GF-D8 (cell line): ENCODE data around the gene BBS7.
A peak's percentile ranks its signal among the peaks of the same experiment; 100 is the strongest.

Source experiments
- DNase-seq: peaks from one replicate; lab custom pipeline; 2025; lab: John Stamatoyannopoulos, UW

Gene BBS7, protein sequence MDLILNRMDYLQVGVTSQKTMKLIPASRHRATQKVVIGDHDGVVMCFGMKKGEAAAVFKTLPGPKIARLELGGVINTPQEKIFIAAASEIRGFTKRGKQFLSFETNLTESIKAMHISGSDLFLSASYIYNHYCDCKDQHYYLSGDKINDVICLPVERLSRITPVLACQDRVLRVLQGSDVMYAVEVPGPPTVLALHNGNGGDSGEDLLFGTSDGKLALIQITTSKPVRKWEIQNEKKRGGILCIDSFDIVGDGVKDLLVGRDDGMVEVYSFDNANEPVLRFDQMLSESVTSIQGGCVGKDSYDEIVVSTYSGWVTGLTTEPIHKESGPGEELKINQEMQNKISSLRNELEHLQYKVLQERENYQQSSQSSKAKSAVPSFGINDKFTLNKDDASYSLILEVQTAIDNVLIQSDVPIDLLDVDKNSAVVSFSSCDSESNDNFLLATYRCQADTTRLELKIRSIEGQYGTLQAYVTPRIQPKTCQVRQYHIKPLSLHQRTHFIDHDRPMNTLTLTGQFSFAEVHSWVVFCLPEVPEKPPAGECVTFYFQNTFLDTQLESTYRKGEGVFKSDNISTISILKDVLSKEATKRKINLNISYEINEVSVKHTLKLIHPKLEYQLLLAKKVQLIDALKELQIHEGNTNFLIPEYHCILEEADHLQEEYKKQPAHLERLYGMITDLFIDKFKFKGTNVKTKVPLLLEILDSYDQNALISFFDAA

DNA sequence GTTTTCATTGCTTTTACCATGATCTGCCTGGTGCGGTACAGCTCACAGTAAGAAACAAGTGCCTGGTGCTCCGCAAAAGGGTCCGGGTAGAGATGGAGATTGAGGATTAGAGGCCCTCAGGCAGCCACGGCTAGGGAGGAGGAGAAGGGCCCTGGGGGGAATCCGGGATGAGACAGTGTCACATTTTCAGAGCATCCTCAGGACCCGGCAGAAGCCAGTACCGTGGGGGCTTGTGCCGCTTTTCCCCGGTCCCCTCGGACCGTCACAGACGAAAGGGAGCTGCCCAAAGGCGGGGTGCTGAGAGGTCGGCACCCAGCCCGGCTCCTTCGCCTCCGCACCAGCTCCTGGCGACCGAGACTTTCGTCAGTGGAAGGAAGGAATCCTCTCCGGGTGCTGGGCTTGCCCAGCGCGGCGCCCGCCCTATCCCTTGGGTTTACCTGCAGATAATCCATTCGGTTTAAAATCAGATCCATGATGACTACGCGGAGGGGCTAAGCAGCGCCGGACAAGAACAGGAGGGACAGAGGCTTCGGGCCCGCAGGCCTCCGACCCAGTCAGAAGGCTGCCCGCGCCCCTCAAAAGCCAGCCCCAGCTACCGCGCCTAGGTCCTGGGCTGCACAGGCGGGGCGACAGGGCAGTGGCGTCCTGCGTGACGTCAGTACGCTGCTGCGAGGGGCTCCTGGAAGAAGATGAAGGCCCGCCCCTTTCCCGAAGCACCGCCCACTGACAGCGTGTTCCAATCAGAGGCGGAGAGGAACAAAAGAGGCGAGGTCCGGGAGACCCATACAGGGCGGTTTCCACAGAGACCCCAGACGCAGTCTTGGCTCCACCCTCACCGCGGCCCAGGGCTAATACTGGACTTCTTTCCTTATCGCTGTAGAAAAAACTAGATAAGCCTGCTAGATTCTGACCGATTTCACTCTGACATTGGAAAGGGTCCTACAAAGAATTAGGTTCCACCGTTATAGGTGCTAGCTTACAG is at the start of gene BBS7:
TSS of gene BBS7 (minus strand) at position 634 of the 982 bp plus-strand sequence. CDS start at position 473, 161 bp downstream.
- peak; percentile 91 for DNase-seq

DNA sequence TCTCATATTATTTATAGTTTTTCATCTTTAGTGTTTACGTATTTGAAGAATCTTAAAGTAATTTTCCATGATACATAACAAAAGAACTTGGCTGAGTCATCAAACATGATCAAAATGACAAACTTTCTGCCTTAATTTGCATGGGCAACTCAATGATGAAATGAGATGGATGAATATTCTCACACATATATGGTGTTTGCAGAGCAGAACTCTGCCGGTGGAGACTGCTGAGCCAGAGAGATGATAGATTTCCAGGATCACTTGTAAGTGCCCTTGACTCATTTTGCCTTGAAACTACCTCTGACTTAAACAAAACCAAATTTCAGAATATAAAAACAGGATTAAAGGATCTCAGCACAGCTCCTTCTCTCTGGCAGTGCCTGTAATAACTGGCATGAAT is 43.4 kb upstream of the BBS7 start:
- DNase-seq, result no peak

DNA sequence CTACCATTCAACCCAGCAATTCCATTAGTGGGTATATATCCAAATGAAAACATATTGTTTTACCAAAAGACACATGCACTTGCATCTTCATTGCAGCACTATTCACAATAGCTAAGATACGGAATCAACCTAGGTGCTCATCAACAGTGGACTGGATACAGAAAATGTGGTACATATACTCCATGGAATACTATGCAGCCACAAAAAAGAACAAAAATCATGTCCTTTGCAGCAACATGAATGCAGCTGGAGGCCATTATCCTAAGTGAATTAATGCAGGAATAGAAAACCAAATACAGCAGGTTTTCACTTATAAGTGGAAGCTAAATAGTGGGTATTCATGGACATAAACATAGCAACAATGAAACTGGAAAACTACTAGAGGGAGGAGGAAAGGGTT is 38.1 kb upstream of the BBS7 start:
- DNase-seq, result no peak

DNA sequence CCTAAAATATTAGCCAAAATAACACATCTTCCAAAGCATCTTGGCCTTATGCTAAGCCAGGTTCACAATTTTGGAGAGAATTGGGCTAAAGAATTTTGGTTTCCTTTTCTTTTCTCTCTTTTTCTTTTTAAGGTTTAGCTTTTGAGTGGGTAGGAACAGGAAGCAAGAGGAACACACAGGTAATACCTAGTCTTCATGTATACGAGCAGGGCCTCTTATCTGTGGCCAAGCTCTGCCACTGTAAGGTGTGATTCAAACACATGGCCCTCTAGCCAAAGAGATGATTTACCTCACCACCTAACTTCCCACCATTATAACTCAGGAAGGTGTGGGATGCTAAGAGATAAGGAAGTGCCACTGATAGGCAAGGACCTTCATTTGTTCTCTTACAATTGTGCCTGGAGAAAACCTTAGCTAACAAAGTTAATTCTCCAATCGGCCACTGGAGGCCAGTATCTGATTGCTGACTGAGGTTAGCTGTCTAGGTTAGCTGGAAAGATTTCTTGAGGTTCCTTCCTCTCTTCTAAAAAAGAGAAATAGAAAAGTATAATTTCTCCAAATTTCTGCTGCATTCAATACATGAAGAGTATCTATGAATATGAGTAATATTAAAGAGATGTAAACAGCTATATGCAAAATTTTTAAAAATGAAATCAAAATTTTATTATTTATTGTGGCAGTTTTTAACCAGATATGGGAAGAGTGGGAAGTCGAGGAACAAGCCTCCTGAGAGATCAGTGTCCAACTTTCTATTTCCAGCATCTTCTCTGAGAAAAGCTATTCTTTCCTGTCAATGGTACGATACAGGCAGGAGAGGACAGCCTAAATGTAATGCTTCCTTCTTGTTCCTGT is 30.1 kb upstream of the BBS7 start:
- no peak for DNase-seq

DNA sequence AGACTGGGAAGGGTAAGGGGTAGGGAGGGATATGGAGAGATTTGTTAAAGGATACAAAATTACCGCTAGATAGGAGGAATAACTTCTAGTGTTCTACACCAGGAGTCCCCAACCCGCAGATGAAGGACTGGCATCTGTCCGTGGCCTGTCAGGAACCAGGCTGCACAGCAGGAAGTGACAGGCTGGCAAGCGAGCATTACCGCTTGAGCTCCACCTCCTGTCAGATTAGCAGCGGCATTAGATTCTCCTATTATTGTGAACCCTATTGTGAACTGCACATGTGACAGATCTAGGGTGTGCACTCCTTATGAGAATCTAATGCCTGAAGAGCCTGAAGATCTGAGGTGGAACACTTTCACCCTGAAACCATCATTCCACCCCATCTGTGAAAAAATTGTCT is 27.9 kb upstream of the BBS7 start:
- no peak for DNase-seq

DNA sequence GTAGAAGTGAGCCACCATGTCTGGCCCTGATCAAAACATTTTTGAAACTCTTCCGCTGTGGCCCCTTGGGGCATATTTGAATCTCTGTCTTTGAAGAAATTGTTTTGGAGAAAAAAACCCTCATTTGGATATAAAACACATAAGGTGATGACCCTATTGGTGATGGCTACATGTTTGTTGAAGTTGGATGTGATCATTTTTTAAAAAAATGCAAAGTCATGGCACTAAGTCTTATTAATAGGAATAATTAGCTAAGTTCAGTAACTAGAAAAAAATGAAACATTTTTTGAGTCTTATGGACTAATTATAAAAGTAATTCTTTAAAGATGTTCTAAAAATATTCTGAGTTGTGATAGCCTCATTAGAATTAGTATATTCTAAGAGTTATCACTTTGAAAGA is 17.9 kb upstream of the BBS7 start:
- DNase-seq, result no peak

DNA sequence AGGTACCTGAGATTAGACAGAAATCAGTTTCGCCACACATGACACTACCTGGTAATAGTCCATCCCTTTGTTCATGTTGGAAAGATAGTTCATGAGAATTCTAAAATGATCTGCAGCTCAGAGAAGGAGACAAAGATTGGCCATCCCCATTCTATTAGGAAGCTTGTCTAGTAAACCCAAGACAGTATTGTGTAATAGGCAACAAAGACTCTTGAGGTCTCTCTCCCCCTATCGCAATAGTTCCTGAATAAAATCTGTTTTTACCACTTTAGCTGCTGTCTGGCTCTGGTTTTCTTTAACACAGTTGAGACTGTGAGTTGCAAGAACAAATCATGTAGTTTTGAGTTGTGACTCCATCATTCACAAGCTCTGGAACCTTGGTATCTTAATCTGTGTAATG is 14.8 kb upstream of the BBS7 start:
- DNase-seq, result no peak

DNA sequence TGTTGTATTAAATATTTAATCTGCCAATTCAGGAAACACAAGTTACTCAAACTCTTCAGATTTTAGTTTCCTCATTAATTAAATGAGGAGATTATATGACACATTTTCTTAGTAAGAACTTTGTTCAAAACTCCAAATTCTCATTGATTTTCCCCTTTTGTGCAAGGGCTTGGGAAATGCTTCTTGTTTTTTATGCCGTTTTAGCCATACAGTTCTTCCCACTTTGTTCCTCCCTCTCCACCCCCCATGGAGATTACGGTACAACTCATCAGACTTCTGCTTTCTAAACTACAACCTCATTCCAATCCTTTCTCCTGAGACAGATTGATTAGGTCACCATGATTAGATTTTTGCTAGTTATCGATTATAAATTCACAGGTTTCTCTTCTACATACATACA is 10.9 kb upstream of the BBS7 start:
- no peak for DNase-seq

DNA sequence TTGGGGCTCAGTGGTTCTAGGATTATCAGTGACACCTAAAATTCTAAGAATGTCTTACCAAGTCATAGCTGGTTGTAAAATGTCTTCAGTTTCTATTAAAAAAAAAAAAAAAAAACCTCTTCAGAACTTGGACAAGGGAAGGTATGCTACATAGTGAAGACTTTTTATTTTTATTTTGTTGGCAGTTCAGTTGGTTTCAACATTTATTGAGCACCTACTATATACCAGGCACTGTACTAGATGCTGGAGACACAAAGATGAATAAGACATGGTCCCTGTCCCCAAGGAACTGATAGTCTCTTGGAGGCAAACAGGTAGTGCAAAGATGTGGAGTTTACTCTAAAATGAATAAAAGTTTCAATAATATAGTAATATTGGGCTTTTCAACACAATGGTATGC is 8.9 kb upstream of the BBS7 start:
- DNase-seq, result no peak

DNA sequence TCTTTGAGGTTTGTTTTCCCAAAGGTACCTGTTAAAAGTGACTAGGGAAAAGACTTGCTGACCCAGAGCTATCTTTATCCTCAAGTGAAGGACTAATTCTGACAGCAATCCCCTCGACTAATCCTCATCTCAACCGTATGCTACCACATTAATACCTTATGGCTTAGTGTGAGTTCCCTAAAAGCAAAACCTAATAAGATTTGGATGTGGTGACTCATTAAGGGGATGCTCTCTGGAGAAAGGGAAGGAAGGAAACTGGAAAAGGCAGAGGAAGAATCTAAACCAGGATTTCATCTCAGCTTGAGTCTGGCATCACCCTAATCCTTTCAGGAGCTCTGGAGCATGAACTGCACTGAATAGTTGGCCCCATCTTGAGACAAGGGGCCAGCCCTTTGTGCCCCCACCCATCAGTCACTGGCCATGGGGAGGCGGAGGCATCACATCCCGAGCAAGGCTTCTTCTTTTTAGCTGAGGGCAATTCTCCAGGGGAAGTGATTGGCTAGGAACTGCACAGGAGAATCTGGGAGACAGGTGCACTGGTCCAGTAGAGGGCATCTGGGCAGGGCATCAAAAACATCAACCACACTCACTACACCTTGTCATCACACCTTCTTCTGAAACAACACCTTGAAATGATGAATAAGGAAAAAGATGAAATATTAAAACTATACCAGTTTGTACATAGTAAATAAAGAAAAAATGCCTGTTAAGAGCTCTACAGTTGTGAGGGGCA is 6.9 kb upstream of the BBS7 start:
- no peak for DNase-seq

DNA sequence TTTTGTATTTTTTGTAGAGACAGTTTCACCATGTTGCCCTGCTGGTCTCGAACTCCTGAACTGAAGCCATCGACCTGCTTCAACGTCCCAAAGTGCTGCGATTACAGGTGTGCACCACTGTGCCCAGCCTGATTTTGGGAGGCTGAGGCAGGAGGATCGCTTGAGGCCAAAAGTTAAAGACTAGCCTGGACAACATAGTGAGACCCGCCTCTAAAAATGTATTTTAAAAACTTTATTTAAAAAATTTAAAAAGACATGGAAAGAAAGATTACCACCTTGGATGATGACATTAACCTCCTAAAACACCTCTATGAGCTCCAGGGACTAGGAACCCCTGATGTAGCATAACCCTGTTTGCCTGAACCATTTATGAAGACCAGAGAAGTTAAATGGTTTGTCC is 5.8 kb upstream of the BBS7 start:
- no peak for DNase-seq

DNA sequence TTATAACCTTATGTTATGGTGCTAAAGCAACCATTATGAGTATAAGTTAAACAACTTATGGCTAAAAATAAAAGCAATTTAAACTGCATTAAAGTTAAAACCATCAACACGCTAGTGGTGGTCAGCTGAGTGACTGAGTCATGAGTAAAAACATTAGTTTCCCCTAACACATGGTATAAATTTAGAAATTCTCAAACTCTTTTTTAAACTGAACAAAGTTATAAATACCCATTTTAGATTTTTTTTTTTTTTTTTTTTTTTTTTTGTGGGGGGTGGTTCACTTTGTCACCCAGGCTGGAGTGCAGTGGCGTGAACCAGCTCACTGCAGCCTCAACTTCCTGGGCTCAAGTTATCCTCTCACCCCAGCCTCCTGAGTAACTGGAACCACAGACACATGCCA is 5.4 kb upstream of the BBS7 start:
- no peak for DNase-seq

DNA sequence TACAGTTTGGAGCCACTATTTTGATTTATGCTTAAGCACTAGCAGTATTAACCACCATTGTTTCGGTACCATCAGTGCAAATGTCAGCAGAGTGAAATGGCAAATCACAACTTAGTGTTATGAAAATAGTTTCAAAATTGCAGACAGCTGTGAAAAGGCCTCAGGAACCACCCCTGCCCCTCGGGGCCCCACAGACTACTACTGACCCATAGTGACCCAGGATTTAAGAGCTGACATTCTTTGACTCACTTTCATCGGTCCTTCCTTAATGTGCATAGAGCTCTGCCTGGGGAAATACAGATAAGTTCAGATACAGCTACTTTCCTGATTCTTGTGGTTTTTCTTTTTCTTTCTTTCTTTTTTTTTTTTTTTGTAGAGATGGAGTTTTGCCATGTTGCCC is 3.3 kb upstream of the BBS7 start:
- DNase-seq, result no peak

DNA sequence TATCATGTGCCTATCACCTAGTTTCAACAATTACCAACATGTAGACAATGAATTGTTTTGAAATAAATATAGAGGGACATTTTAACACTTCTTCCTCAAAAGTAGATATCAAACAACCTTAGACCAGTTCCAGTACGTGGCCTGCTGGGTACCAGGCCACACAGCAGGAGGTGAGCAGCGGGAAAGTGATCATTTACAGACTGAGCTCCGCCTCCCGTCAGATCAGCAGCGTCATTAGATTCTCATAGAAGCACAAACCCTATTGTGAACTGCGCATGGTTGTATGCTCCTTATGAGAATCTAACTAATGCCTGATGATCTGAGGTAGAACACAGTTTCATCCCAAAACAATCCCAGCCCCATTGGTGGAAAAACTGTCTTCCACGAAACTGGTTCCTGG is 6.5 kb downstream of the BBS7 start:
- no peak for DNase-seq

DNA sequence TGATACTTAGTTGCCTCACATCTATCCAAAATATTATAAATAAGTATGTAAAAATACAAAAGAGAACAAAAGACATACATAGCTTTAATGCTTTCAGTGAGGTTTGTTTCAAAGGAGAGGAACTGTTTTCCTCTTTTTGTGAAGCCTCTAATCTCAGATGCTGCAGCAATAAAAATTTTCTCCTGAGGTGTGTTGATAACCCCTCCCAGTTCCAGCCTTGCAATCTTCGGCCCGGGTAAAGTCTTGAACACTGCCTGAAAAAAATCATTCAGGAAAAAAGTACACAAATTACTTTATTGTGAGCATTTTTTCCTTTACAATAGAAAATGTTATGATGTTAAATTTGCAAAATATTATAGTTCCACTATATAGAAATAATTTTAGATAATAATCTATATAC is 8.8 kb downstream of the BBS7 start:
- DNase-seq, result no peak

DNA sequence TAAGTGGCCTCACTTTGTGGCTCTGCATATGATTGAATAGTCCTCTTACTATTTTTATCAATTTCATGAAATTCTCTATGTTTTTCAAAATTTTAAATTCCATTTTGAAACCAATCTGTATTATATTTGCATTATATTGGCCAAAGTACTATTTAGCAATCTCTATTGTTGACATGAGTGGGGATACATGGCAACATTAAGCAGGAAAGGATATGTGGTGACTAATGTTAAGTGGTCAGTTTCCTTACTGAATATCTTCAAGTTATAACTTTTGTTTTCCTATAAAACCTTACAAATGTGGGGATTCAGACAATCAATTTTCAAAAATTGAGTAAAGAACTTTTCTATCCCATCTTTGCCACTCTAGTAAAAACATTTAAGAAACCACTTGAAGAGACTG is 10.2 kb downstream of the BBS7 start:
- DNase-seq, result no peak

DNA sequence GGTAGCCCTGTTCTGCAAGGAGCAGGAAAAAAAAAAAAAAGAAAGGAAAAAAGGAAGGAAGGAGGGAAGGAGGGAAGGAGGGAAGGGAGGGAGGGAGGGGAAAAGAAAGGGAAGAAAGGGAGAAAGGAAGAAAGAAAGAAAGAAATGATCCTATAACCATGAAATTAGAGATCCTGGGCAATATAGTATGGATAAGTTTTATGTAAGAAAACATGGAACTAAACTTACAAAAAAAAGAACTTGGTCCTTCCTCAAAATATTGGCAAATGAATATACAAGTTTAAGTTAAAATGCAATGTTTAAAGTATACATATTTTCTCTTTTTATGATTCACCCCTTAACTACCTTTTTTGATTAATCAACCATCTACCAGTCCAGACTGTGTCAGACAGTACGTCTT is 18.9 kb downstream of the BBS7 start:
- DNase-seq, result no peak

DNA sequence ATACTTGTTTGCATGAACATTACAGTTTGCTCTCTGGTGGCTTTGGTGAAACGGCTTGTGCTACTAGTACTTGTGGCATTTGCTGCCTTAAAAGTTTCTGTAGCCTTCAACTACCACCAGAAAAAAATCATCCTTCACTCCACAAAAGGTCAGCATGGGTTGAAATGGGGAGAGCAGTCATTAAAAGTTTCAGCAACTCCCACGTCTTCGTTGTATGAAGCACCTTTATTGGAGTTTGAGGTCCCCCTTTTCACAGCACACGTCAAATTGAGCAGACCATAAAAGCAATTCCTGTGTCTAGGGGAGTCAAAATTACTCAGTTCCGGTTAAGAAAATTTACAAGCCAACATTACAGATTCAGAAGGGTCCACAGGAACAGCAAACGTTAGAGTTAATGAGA is 23.6 kb downstream of the BBS7 start:
- no peak for DNase-seq

DNA sequence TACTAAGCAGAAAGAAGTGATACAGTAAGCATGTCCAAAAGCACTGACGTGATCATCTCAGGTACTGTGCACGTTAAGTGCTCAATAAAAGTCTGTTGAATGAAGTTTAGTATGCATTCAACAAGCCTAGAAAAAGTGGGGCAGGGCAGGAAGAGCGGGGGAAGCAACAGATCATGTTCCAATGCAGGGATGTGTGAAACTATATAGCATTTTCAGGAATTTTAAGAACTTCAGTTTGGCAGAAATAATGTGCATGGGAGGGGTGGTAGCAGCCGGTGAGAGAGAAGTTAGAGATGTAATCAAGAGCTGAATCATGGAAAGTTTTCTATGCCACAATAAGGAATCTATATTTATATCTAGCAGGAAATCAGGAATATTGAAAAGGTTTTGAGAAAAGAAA is 27.4 kb downstream of the BBS7 start:
- no peak for DNase-seq

DNA sequence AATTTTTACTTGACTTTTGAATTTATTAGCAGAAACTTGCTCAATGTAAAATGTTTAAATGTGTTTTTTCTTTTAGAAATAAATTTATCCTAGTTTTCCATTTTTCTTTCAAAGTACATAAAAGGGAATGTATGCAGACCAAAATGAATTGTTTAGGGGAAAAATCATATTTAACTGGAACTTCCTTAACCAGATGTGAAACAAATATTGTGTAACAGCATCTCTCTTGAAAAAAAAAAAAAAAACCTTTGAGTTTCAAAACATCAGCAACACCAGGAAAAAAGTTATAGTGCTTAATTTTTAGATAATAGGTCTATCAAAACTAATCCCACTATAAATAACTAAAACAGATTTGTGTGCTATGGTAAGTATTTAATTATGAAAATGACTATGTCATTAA is 32.1 kb downstream of the BBS7 start:
- peak; percentile 2 for DNase-seq

DNA sequence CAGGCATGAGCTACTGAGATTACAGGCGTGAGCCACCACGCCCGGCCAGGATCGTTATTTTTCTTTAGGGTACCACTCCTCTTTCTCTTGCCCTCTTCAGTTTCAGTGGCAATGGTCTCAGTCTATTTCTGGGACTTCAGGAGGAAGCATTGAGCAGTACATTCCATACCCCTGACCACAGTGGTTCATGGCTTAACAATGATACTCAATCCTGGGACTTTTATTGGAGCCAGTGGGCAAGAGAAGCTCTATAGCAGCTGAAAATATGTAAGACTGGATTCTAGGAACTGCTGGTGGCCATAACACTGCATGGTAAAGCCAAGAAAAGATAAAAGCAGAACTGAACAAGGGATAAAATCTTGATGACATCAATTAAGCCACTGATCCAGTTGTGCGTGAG is 40.8 kb downstream of the BBS7 start:
- no peak for DNase-seq
